Measurements from ENCODE around the gene GRHPR.

- TF ChIP-seq CTCF (IDR thresholded peaks at IDR 0.05) (no peak), RAD21 (IDR thresholded peaks at IDR 0.05; ENCODE audit: low read length) (no peak), YY1 (IDR thresholded peaks at IDR 0.05; ENCODE audit: low read depth) (0 out of 2 replicates have a peak, but pooled peaks have one; percentile 16), NRF1 (IDR thresholded peaks at IDR 0.05; ENCODE audit: low read depth, low read length) (no peak), POLR2AphosphoS5 (IDR thresholded peaks at IDR 0.05; ENCODE audit: low read depth, low read length) (peak; percentile 96), RFX5 (IDR thresholded peaks at IDR 0.05; ENCODE audit: low read length) (peak; percentile 86), TAF1 (IDR thresholded peaks at IDR 0.05; ENCODE audit: borderline replicate concordance, low read depth, low read length) (peak; percentile 83), PBX3 (IDR thresholded peaks at IDR 0.05) (no peak; the same call in 1 of the 2 replicates), EP300 (IDR thresholded peaks at IDR 0.05; ENCODE audit: borderline replicate concordance in 1 of 2, low read depth in 1 of 2, low read length in 1 of 2) (0 out of 4 replicates have a peak, but pooled peaks of 1 of the 2 experiments have one; percentile 8), MEF2A (IDR thresholded peaks at IDR 0.05; ENCODE audit: borderline replicate concordance, low read depth) (no peak), MAX (IDR thresholded peaks at IDR 0.05; ENCODE audit: low read depth) (peak; percentile 75)
Measured at GRCh38 chr9:37465249-37466036, 42.9 kb downstream of the GRHPR start, which contains the start of gene ZBTB5.

Data from SK-N-SH (cell line).